Eye (tissue), 1 donor: Measurements from ENCODE around the gene CXCL14.

Experiments
- DNase-seq: peaks from one replicate; pipeline ENCODE4 v3.0.0-alpha.2; 2015

The CXCL14 gene

GRCh38 chr5:135566422-135567400 is 12.1 kb downstream of the CXCL14 start:
- DNase-seq, result no peak

- DNase-seq, result peak; percentile 69
Observed at GRCh38 chr5:135565725-135566421, 12.9 kb downstream of the CXCL14 start.

GRCh38 chr5:135565266-135565665 is 13.5 kb downstream of the CXCL14 start:
- DNase-seq, result no peak

- DNase-seq, result no peak
Observed at GRCh38 chr5:135564331-135564730, 14.5 kb downstream of the CXCL14 start.

GRCh38 chr5:135561266-135561665 is 17.5 kb downstream of the CXCL14 start:
- no peak for DNase-seq

- peak; percentile 96 for DNase-seq
Observed at GRCh38 chr5:135560858-135561257, 17.9 kb downstream of the CXCL14 start.

- DNase-seq, result no peak
Observed at GRCh38 chr5:135559354-135559753, 19.4 kb downstream of the CXCL14 start.

- DNase-seq, result no peak
Observed at GRCh38 chr5:135557076-135557838, 21.5 kb downstream of the CXCL14 start.

GRCh38 chr5:135556620-135557019 is 22.2 kb downstream of the CXCL14 start:
- no peak for DNase-seq

GRCh38 chr5:135555530-135555929 is 23.3 kb downstream of the CXCL14 start:
- no peak for DNase-seq

- DNase-seq, result no peak
Observed at GRCh38 chr5:135553688-135554462, 24.9 kb downstream of the CXCL14 start.

- peak; percentile 94 for DNase-seq
Observed at GRCh38 chr5:135551593-135552447, 27.0 kb downstream of the CXCL14 start.

- no peak for DNase-seq
Observed at GRCh38 chr5:135549413-135549812, 29.4 kb downstream of the CXCL14 start.

- no peak for DNase-seq
Observed at GRCh38 chr5:135547590-135548254, 31.1 kb downstream of the CXCL14 start.

GRCh38 chr5:135546912-135547311 is 31.9 kb downstream of the CXCL14 start:
- no peak for DNase-seq

GRCh38 chr5:135546101-135546500 is 32.7 kb downstream of the CXCL14 start:
- peak; percentile 78 for DNase-seq

- DNase-seq, result peak; percentile 74
Observed at GRCh38 chr5:135545099-135545498, 33.7 kb downstream of the CXCL14 start.

- DNase-seq, result peak; percentile 82
Observed at GRCh38 chr5:135543485-135544304, 35.1 kb downstream of the CXCL14 start.

- peak; percentile 71 for DNase-seq
Observed at GRCh38 chr5:135543001-135543484, 35.7 kb downstream of the CXCL14 start.
